ENCODE measurements around the gene HS3ST1.
"Not testable (repeated sequence)": the region's sequence is repeated elsewhere in the genome, so short reads cannot be mapped to it uniquely, and the experiment has no call there.

The HS3ST1 gene

DNA sequence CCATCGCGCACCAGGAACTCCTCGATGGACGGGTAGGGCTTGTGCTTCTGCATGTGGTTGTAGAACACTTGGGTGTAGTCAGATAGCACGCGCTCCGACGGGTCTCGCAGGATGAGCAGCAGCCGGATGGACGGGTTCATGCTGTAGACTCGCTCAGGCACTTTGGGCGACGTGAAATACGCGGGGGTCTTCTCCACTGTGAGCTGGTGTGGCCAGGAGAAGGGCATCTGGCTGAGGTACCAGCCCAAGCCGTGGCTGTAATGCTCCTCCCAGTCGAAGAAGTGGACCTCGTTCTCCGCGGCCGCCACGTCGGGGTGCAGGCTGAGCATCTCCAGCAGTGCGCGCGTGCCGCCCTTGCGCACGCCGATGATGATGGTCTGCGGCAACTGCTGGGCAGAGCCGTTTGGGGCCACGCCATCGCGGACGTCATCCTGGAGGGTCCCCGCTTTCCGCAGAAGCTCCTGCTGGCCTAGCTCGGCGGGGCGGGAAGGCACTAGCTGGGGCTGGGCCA lies 29.2 kb downstream of the HS3ST1 start:
- no peak for DNase-seq (ENCODE audit: low read depth in 3 of 3)

DNA sequence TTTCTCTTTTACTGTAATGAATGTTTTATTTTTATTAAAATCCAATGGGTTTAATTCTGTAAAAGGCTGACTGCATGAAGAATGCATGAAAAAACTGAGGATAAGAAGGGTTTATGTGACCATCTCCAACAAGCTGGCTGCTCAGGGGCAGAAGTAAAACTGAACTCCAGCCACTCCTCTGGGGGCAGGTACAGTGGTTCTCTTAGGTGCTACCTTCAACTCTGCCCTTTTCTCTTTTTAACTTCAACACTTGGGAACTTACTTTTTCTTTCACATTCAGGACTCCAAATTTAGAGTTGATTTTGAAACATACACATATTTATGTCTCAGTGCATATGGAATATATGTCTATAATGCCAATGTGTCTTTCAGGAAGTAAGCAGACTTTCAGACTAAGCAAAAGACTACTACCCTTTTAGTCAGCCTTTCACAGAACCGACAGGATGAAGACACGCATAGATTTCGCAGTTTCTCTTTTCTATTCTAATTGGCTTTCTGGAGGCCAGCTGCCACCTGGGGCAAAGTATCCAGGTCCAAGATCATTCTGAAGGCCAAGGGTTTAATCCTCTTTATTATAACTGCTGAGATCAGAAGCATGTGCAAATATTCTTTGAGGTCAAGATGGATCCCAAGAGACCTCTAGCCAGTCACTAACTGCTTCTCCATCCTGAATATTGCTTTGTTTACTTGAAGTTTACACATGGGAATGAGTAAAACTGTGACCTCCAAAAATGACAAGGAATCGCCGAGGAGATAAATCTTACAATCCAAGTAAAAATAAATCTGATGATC lies 30.7 kb downstream of the HS3ST1 start:
- DNase-seq (ENCODE audit: low read depth in 3 of 3), result no peak

DNA sequence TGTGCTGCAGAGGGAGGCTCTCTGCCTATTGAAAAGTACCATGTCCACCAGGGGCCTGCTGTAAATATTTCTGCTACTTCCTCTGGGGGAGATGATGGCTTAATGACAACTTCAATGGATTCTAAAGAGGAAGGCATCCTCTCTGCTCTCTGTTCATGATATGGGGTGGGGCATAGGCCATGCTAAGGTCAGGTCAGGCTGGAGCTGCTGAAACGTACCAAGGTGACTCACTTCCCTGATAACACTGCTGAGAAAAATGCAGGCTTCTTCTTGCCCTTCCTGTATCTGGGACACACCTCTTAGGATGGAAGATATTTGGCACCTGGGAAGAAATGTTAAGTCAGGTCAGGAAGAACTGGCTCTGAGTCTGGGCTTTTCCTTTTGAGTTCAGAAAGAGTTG lies 31.5 kb downstream of the HS3ST1 start:
- no peak for DNase-seq (ENCODE audit: low read depth in 3 of 3)

DNA sequence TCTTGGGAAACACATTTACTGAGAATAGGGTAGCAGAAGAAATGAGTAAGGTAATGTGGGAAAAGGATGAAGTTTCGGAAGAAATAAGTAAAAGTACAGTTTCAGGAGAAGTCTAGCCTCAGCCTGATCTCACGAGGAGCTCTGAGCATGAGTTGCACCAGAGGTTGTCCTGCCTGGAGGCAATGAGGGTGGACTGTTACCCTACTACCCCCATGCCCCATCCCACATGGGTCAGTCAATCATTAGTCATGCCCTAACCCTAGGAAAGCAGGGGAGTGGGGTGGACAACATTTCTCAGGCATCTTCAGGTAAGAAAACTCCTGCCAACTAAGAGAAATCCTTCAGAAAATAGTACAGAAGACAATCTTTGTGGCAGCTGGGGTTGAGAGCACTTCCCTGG lies 35.1 kb downstream of the HS3ST1 start:
- DNase-seq (ENCODE audit: low read depth in 3 of 3), result no peak

DNA sequence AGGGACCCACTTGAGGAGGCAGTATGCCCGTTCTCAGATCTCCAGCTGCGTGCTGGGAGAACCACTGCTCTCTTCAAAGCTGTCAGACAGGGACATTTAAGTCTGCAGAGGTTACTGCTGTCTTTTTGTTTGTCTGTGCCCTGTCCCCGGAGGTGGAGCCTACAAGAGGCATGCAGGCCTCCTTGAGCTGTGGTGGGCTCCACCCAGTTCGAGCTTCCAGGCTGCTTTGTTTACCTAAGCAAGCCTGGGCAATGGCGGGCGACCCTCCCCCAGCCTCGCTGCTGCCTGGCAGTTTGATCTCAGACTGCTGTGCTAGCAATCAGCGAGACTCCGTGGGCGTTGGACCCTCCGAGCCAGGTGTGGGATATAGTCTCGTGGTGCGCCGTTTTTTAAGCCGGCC lies 44.6 kb downstream of the HS3ST1 start:
- not testable (repeated sequence) for DNase-seq (ENCODE audit: low read depth in 3 of 3)

DNA sequence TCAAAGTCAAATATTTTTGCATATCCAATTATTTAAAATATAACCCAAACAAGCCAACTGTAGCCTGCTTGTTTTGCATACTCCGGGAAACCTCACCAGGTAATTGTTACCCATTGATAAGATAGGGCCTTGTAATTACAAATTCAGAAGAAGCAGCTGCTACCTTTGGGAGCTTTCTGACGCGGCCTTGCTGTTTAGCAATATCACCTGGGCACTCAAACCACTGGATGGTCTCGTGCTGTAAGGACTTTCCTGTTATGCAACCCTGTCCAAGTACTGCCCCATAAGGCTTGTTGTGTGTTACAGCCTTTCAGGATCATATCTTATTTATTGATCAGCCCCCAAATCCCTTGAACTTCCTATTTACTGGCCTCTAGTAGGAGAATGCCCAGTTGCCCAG lies 52.1 kb downstream of the HS3ST1 start:
- no peak for DNase-seq (ENCODE audit: low read depth in 3 of 3)

DNA sequence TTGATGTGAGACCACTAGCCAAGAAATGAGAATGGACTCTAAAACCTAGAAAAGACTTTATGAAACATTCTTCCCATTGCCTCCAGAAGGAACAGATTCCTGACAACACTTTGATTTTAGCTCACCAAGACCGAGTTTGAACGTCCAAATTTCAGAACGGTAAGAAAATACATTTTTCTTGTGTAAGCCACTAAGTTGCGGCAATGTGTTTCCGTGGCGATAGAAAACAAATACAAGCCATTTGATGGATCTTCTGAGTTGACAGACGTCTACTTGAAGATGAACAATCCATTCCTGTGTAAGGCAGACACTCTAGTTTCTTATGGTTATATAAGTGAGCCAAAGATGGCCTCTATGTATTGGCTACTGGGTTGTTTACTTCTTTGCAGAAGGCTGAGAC lies 52.5 kb downstream of the HS3ST1 start:
- DNase-seq (ENCODE audit: low read depth in 3 of 3), result no peak

DNA sequence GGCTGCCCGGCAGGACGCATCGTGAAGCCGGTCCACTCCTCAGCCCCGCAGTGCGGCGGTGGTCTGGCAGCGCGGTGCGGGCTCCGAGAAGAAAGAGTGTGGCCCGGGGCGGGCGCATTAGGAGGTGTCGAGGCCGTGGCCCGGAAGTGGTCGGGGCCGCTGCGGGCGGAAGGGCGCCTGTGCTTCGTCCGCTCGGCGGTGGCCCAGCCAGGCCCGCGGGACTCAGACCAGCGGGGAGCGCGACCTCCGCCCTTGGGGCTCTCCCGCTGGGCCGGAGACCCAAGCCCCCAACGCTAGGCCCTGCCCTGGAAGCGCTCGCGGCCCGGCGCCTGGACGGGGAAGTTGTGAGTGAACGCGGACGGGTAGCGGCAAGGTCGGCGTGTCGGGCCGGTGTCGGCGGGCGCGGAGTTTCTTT lies 60.0 kb downstream of the HS3ST1 start:
- no peak for DNase-seq (ENCODE audit: low read depth in 3 of 3)

DNA sequence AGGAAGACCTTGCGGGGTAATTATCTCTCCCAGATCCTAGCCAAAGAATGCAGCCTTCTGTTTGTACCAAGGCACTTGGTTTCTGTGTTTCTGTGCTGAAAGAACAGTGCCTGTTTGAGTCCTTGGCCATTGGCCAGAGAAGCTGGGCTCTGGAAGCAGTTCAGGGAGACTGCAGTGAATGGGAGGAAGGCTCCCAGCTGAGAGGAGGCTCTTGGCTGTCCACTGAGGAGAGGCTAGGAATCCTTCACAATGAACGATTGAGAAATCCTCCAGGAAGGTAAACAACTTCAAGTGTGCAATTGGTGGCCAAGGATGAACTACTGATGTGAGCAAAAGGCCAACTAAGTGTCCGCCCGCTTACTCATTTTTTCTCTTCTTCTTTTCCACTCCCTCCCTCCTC lies 61.3 kb downstream of the HS3ST1 start:
- no peak for DNase-seq (ENCODE audit: low read depth in 3 of 3)

DNA sequence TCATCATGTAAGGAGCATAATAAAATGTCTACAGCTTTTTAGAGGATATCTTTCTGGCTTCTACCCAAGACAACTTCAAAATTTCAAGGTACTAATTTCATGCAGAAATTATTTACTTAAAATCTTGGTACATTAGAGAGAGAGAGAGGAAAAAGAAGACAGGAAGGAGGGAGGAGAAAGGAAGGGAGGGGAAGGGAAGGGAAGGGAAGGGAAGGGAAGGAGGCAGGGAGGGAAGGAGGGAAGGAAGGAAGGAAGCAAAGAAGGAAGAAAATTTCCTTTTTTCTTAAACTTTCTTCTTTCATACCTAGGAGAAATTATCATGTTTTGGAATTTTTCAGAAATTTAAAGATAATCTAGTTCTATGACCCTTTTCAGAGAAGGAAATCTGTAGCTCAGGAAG lies 61.8 kb downstream of the HS3ST1 start:
- no peak for DNase-seq (ENCODE audit: low read depth in 3 of 3)

DNA sequence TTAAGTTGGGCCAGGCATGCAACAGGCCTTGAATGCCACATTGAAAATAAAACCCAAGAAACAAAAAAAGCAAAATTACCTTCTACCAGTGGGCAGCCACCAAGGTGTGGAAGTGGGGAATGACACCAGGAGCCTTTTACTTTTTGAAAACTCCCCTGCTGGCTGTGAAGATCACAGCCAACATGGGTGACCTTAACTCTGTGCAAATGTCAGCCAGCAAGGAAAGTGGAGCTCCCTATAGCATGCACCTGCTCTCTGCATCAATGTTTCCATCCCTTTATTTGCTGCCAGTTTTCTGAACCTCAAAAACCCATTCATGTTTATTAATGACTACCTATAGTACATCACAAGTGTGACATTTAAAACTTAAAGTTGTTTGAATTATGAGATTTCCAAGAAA lies 63.7 kb downstream of the HS3ST1 start:
- no peak for DNase-seq (ENCODE audit: low read depth in 3 of 3)

DNA sequence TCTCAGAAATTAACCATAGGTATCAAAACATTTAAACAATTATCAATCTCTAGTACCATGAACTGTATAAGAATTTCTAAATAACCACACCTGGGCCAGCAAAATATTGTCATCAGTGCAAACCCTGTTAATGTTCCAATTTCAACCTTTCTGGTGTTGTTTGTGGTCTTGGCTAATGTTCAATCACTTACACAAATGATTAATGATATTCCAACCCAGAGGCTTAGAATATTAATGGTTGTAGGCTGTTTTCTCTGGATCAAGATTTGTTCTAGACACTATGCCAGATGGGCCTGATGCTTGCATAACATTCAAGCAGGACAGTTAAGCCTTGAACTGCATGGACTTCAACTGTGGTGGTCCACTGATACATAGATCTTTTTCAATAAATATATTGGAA lies 69.1 kb downstream of the HS3ST1 start:
- DNase-seq (ENCODE audit: low read depth in 3 of 3), result no peak

DNA sequence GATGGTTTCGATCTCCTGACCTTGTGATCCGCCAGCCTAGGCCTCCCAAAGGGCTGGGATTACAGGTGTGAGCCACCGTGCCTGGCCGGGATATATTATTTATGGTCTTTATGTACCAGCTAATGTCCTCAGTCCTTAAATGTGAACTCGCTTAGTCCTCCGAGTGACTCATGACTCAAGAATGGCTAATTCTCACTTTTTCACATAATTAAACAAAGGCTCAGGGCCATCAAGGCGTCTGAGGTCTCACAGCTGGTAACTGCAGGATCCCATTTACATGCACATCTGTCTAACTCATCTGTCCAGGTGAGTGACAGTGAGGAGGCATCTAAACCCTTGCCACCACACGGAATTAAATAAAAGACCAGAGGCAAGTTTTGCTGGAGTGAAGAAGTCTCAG lies 73.5 kb downstream of the HS3ST1 start:
- DNase-seq (ENCODE audit: low read depth in 3 of 3), result no peak

DNA sequence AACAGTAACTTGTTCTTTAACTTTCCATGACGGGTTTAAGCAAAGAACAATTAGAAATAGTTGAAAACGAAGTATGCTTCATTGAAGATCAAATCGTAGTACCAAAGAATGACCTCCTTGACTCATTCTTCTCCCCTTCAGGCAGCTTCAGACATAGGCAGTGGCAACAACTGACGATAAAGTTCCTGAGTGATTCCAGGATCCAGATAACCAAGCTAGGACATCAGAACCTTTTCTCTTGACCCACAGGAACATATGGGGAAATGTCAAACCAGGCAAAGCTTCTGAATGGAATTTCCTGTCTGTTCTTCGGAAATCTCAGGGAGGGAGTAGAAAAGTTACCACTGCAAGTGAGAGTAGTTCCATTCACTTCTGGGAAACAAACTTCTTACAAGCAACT lies 74.2 kb downstream of the HS3ST1 start:
- no peak for DNase-seq (ENCODE audit: low read depth in 3 of 3)

DNA sequence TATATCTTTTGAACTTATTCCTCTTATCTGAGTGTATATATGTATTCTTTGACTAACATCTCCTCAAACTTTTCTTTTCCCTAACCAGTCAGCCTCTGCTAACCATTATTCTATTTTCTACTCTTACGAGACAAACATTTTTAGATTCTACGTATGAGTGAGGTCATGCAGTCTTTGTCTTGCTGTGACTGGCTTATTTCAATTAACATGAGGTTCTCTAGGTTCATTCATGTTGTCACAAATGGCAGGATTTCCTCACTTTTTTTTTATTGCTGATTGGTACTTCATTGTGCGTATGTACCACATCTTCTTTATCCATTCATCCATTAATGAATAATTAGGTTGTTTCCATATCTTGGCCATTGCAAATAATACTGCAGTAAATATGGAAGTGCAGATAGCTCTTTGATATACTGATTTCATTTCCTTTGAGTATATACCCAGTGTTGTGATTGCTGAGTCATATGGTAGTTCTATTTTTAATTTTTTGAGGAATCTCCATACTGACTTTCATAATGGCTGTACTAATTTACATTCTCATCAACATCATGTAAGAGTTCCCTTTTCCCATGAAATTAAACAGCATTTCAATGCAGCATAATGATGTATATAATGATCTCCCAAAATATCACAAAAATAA lies 80.1 kb downstream of the HS3ST1 start:
- no peak for DNase-seq (ENCODE audit: low read depth in 3 of 3)

DNA sequence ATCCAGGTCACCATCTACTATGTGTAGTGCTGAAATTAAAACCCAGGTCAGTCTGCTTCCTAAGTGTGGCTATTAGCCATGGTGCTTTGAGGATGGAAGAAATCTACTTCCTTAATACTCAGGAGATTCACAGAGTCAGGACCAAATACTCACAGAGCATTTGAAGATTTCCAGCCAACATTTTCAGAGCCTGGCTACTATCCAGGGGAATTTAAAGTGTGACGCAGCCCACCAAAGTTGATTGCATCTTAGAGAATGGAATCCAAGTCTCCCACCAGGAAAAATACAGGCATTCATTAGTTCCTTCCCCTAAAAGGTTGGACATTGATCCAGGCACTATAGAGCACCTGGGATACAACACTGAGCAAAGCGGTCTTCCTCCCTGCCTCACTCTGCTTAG lies 83.8 kb downstream of the HS3ST1 start:
- DNase-seq (ENCODE audit: low read depth in 3 of 3), result no peak

DNA sequence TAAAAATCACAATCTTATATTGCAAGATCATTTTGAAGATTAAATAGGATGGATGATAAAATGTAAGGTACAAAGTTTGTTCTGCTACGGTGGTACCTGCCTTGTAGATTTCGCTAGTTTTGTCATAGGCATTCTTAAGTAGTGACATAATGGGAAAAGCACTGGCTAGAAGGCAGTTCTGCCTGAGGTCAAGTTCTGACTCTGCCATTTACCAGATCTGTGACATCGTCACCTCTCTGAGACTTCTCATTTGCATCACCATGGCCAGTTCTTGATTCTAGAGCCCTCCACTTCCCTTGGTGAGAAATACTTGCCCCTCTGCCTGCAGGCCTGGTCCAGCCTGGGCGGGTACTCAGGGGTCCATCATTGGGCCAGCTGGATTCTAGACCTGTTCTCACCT lies 85.2 kb downstream of the HS3ST1 start:
- DNase-seq (ENCODE audit: low read depth in 3 of 3), result no peak
